GM12891 (cell line): ENCODE measurements around the gene ABHD18. TPM values are rescaled to one million over a fixed set of nuclear protein-coding genes. Genes with fewer than 3 reads are reported as not detected.
"Not testable (repeated sequence)": the region's sequence is repeated elsewhere in the genome, so short reads cannot be mapped to it uniquely, and the experiment has no call there.

Experiments used
- DNase-seq: peaks from one replicate; pipeline ENCODE4 v3.0.0; 2011; ENCODE audit warnings: low spot score; ENCODE audit not compliant: insufficient read length
- FAIRE-seq: peaks from 2 replicates; lab custom pipeline; 2011; peaks lifted over from hg19 to GRCh38; lab: Jason Lieb, UNC
- PAX5 ChIP-seq: IDR thresholded peaks from 2 replicates; pipeline ENCODE4 v1.6.1; 2011; ENCODE audit warnings: low read length, moderate library complexity, mild to moderate bottlenecking; ENCODE audit not compliant: insufficient read depth, severe bottlenecking
- POLR2A ChIP-seq: IDR thresholded peaks from 2 replicates; pipeline ENCODE4 v1.6.1; 2011; ENCODE audit warnings: low read depth, low read length, control low read depth
- POLR2AphosphoS5 ChIP-seq: IDR thresholded peaks from 2 replicates; pipeline ENCODE4 v1.6.1; 2011; ENCODE audit warnings: low read depth, low read length, control low read depth
- POU2F2 ChIP-seq: IDR thresholded peaks from 2 replicates; pipeline ENCODE4 v1.6.1; 2011; ENCODE audit warnings: low read depth, mild to moderate bottlenecking, control low read depth, low read length, moderate library complexity
- SPI1 ChIP-seq: IDR thresholded peaks from 2 replicates; pipeline ENCODE4 v1.6.1; 2011; ENCODE audit warnings: low read depth, low read length, control low read depth
- TAF1 ChIP-seq: IDR thresholded peaks from 2 replicates; pipeline ENCODE4 v1.6.1; 2011; ENCODE audit warnings: low read depth, low read length, control low read depth
- polyA plus RNA-seq: library from polyadenylated mRNA; unstranded; fragments of >200 nt; gene quantifications from one replicate; pipeline ENCODE4 v1.2.1, GENCODE V29; 2012; ENCODE audit warnings: low read depth, missing spikeins, inconsistent platforms; ENCODE audit not compliant: missing spikeins

The ABHD18 gene
- polyA plus RNA-seq, result 4.9 TPM

DNA sequence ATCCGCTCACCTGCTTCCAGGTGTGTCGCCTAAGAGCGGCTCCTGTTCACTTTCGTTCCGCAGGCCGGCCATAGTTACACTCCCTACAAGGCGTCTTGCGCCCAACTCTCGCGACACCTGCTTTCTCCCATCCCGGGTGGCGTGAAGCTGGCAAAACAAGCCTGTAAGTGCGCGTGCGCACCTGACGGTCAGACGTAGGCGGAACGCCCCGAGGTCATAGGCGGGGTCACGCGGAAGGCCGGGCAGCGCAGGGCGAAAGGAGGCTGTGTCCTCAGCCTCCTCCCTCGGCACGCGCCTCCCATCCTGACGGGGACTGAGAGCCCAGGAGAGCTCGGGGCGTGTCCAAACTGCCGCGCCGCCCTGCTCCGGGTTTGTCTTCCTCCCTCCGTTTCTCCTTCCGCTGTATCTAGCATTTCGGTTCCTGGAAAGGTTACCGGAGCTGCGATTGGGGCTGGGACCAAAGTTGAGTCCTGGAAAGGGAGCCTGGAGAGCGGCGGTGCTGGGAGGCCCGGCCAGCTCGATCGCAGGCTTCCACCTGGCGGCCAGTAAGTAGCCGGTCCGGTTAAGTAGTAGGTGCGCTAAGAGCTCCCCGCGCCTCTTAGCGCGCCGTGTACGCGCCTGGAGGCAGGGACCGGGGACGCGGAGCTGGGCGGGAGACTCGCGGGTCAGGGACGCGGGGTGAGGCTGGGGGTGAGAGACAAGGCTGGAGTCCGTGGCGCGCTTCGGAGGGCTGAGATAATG is at the start of gene ABHD18, which contains the start of gene MFSD8:
TSS of gene ABHD18 (plus strand) at position 345 of the 741 bp plus-strand sequence. CDS start 17,550 bp downstream, outside the sequence.
TSS of gene MFSD8 (minus strand) at position 112 of the 741 bp plus-strand sequence. CDS start at position 72, 40 bp downstream.
- FAIRE-seq (peak; percentile 100), DNase-seq (peak; percentile 87)
- peak; percentile 81 for TF ChIP-seq POLR2AphosphoS5
- TF ChIP-seq PAX5, result no peak
- peak; percentile 85 for TF ChIP-seq TAF1
- peak; percentile 89 for TF ChIP-seq POLR2A
- no peak for TF ChIP-seq SPI1
- TF ChIP-seq POU2F2, result peak; percentile 64; the same call in 1 of the 2 replicates

GRCh38 chr4:127916512-127916911 is 48.7 kb upstream of the ABHD18 start:
- TF ChIP-seq POU2F2 (no peak), TAF1 (no peak), PAX5 (no peak), SPI1 (no peak)
- FAIRE-seq, result no peak

DNA sequence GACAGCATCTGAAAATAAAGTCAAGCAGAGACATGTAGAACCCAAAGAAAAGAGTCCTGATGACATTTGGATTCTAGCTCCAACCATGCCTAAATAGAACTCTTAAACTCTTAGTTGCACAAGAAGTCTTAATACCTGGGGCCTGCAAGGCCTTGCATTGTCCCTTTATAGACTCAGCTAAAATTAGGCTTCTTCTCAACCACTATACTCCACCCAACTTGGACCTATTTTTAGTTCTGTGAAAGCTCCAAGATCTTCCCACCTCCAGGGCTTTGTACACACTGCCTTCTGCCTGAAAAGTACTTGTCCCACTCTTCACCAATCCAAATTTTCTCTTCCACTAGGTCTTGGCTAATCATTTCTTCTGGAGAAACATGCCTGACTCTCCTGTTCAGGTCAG is 48.1 kb upstream of the ABHD18 start:
- no peak for TF ChIP-seq PAX5
- no peak for TF ChIP-seq POLR2A
- TF ChIP-seq TAF1, result no peak
- TF ChIP-seq SPI1, result no peak
- TF ChIP-seq POLR2AphosphoS5, result no peak
- no peak for TF ChIP-seq POU2F2
- FAIRE-seq (no peak), DNase-seq (no peak)

More at GRCh38 chr4:127916512-127916911, 48.7 kb upstream of the ABHD18 start:
- DNase-seq, result no peak

DNA sequence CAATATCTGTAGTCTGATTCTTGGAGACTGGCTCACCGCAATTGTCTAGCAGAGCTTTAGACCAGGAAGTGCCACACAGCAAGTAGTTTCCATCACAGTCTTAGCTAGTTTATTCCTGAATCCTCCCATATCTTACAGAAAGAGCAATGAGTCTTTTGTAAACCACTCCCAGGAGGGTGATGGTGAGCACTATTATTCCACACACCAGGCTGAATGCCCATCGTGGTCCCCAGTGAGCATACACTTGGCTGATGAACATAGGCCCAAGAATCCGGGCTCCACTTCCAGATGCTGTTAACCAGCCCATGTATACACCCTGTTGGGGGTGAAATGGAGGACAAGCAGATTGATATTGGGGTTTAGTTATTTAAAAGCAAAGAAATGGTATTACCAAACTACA is 44.7 kb upstream of the ABHD18 start:
- FAIRE-seq (no peak), DNase-seq (no peak)
- TF ChIP-seq POU2F2 (no peak), PAX5 (no peak), SPI1 (no peak), TAF1 (no peak), POLR2AphosphoS5 (no peak), POLR2A (no peak)

DNA sequence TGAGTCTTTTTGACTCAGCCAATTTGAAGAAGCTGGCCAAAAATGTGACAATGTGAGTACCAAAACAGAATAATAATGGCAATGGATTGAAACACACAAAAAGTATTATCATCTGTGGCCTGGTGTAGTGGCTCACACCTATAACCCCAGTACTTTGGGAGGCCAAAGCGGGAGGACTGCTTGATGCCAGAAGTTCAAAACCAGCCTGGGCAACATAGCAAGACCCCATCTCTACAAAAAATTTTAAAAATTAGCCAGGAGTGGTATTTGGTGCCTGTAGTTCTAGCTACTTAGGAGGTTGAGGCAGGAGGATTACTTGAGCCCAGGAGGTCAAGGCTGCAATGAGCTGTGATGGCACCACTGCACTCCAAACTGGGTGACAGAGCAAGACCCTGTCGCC is 43.0 kb upstream of the ABHD18 start:
- no peak for TF ChIP-seq SPI1
- no peak for TF ChIP-seq TAF1
- TF ChIP-seq POLR2AphosphoS5, result no peak
- no peak for TF ChIP-seq PAX5
- no peak for FAIRE-seq
- DNase-seq, result no peak

- not testable (repeated sequence) for FAIRE-seq, DNase-seq
Measured at GRCh38 chr4:127925720-127926119, 39.5 kb upstream of the ABHD18 start.

- TF ChIP-seq POLR2A (no peak), PAX5 (no peak), TAF1 (no peak), POLR2AphosphoS5 (no peak), SPI1 (no peak), POU2F2 (no peak)
- FAIRE-seq (no peak), DNase-seq (no peak)
Measured at GRCh38 chr4:127930175-127930574, 35.0 kb upstream of the ABHD18 start.

GRCh38 chr4:127931836-127932235 is 33.4 kb upstream of the ABHD18 start:
- not testable (repeated sequence) for DNase-seq, FAIRE-seq

DNA sequence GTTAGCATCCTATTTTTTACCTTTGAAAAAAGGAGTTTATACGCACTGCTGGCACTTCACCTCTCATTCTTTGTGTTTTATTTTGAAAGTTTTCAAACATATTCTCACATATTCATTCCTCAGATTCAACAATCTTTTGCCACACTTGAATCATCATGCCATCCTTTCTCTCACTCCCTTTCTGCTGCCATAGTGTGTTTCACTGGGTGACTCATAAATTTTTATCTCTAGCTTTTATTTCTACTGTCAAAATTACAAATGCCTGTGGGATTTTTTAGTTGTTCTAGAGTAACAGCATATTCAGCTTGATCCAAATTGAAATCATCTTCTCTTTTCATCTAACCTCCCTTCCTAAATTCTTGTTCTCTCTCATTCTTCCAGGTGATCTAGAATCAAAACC is 28.2 kb upstream of the ABHD18 start:
- DNase-seq (no peak), FAIRE-seq (peak; percentile 20)
- TF ChIP-seq PAX5 (no peak), TAF1 (no peak), POU2F2 (no peak), POLR2AphosphoS5 (no peak)

DNA sequence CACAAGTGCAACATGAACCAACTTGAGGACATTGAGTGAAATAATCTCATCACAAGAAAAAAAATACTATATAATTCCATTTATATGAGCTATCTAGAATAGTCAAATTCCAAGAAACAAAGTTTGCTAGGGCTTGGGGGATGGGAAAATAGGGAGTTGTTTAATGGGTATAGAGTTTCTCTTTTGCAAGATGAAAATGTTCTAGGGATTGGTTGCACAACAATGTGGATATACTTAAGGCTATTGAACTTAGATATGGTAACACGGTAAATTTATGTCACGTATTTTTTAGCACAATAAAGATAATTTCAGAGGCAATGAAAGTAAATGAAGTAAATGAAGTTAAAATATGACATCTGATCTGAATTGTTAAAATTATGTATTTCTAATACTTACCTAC is 8.1 kb upstream of the ABHD18 start:
- TF ChIP-seq POLR2A (no peak), SPI1 (no peak), POLR2AphosphoS5 (no peak), POU2F2 (no peak), PAX5 (no peak), TAF1 (no peak)
- FAIRE-seq, result no peak
- no peak for DNase-seq
